ENCODE measurements around the gene PREX1. TPM values are rescaled to one million over a fixed set of nuclear protein-coding genes. Genes with fewer than 3 reads are reported as not detected.

Gene PREX1
- polyA plus RNA-seq, 12 donors, result 14.1 to 28.3 (median 19.9) TPM; not detected in 1

- DNase-seq, result no peak
Observed at GRCh38 chr20:48634641-48635040, 193.2 kb downstream of the PREX1 start.

- no peak for DNase-seq
Observed at GRCh38 chr20:48633620-48634257, 194.1 kb downstream of the PREX1 start.

GRCh38 chr20:48632825-48633619 lies 194.8 kb downstream of the PREX1 start:
- no peak for DNase-seq

- DNase-seq, result no peak
Observed at GRCh38 chr20:48632017-48632824, 195.6 kb downstream of the PREX1 start.

- DNase-seq, result no peak
Observed at GRCh38 chr20:48631114-48632016, 196.4 kb downstream of the PREX1 start.

GRCh38 chr20:48630342-48631075 lies 197.3 kb downstream of the PREX1 start:
- DNase-seq, result no peak

GRCh38 chr20:48629960-48630315 lies 197.9 kb downstream of the PREX1 start:
- DNase-seq, result no peak

- no peak for DNase-seq
Observed at GRCh38 chr20:48629069-48629959, 198.5 kb downstream of the PREX1 start.

- no peak for DNase-seq
Observed at GRCh38 chr20:48627737-48628128, 200.1 kb downstream of the PREX1 start.

- DNase-seq, result no peak
Observed at GRCh38 chr20:48626938-48627736, 200.7 kb downstream of the PREX1 start.

- DNase-seq, result no peak
Observed at GRCh38 chr20:48626226-48626937, 201.4 kb downstream of the PREX1 start.

GRCh38 chr20:48625136-48625900 lies 202.5 kb downstream of the PREX1 start:
- DNase-seq, result no peak

GRCh38 chr20:48624315-48625020 lies 203.3 kb downstream of the PREX1 start:
- DNase-seq, result no peak

- no peak for DNase-seq
Observed at GRCh38 chr20:48623906-48624265, 203.9 kb downstream of the PREX1 start.

GRCh38 chr20:48623176-48623905 lies 204.5 kb downstream of the PREX1 start:
- no peak for DNase-seq

- no peak for DNase-seq
Observed at GRCh38 chr20:48622421-48622820, 205.4 kb downstream of the PREX1 start.

Measured in muscle of arm (tissue), 12 donors.